ENCODE measurements around the gene TMA7B. TPM values are rescaled to one million over a fixed set of nuclear protein-coding genes. Genes with fewer than 3 reads are reported as not detected.

The TMA7B gene
- total RNA-seq, 4 donors from 2014 or later: not detected

- DNase-seq (ENCODE audit: low spot score): no peak
- no peak for ATAC-seq (ENCODE audit: low FRiP score)
- TF ChIP-seq CTCF (IDR thresholded peaks at IDR 0.05): no peak
Measured at GRCh38 chr22:39938509-39939111, 21.6 kb upstream of the TMA7B start.

- no peak for TF ChIP-seq CTCF (IDR thresholded peaks at IDR 0.05)
Measured at GRCh38 chr22:39939830-39940229, 20.4 kb upstream of the TMA7B start.

GRCh38 chr22:39940757-39941305 is 19.4 kb upstream of the TMA7B start:
- ATAC-seq (ENCODE audit: low FRiP score) (no peak), DNase-seq (ENCODE audit: low spot score) (no peak)
- no peak for TF ChIP-seq CTCF (IDR thresholded peaks at IDR 0.05)

More at GRCh38 chr22:39939830-39940229, 20.4 kb upstream of the TMA7B start:
- ATAC-seq (ENCODE audit: low FRiP score): no peak
- DNase-seq (ENCODE audit: low spot score): no peak

GRCh38 chr22:39941601-39942000 is 18.6 kb upstream of the TMA7B start:
- TF ChIP-seq CTCF (IDR thresholded peaks at IDR 0.05): no peak
- no peak for ATAC-seq (ENCODE audit: low FRiP score)
- DNase-seq (ENCODE audit: low spot score): no peak

GRCh38 chr22:39942439-39943230 is 17.6 kb upstream of the TMA7B start:
- no peak for TF ChIP-seq CTCF (IDR thresholded peaks at IDR 0.05)
- ATAC-seq (ENCODE audit: low FRiP score) (no peak), DNase-seq (ENCODE audit: low spot score) (no peak)

GRCh38 chr22:39943337-39943736 is 16.9 kb upstream of the TMA7B start:
- no peak for ATAC-seq (ENCODE audit: low FRiP score)
- TF ChIP-seq CTCF (IDR thresholded peaks at IDR 0.05): no peak

More at GRCh38 chr22:39943337-39943736, 16.9 kb upstream of the TMA7B start:
- no peak for DNase-seq (ENCODE audit: low spot score)
